Measurements from ENCODE around the gene MGME1.

- TF ChIP-seq CTCF (conservative IDR thresholded peaks at IDR 0.05) (no peak), EZH2 (IDR thresholded peaks at IDR 0.05; ENCODE audit: low read depth) (no peak)
These were observed 43.3 kb downstream of the MGME1 start for GRCh38 chr20:18011951-18012645.
